Measurements from ENCODE around the gene UGDH. TPM values are rescaled to one million over a fixed set of nuclear protein-coding genes. Genes with fewer than 3 reads are reported as not detected.
A peak's percentile ranks its signal among the peaks of the same experiment; 100 is the strongest.
"Not testable (repeated sequence)": the region's sequence is repeated elsewhere in the genome, so short reads cannot be mapped to it uniquely, and the experiment has no call there.

UGDH gene
- total RNA-seq, 4 donors from 2014 or later = 293 to 849 (median 479) TPM

DNA sequence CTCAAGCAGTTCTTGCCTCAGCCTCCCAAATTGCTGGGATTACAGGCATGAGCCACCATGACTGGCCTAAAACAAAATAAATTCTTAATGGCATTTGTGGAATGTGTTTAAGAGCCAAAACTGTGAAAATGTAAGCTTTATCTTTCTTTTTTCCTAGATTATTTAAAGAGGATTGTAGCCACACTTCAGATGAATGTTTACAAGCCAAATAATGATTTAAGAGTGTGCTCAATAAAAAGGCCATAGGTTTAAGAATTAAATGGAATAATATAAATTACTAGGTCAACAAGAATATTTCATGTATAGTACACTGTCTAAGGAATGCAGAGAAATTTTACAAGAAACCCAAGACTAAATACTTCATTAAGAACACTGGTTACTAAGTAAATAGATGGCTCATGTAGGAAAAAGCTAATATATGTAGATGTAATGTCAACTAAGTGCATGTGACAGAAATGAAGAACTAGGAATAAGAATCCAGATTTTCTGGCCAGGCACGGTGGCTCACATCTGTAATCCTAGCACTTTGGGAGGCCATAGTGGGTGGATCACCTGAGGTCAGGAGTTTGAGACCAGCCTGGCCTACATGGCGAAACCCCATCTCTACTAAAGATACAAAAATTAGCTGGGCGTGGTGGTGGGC, 21.3 kb upstream of the UGDH start:
- Histone ChIP-seq H3K9me3 (no peaks in the 10 kb centered on the region), H3K4me3 (no peak overlapping the region), H3K36me3 (peaks cover 0 to 16% (median 2%) of the 10 kb centered on the region in 4 donors), H3K4me1 (peaks cover 3 to 14% (median 7%) of the 10 kb centered on the region in 4 donors), H3K27me3 (no peaks in the 10 kb centered on the region), H3K27ac (no peak overlapping the region)
- in situ Hi-C loops (cut with MboI; ENCODE audit: low pct_ligation_motif_present in 1 of 4, low pct_unique_long_range_greater_than_20kb in 1 of 4, low sequenced_read_pairs in 3 of 4) (no loop called here), intact Hi-C loops (cut with DNase I; ENCODE audit: low total_unique reads) (no loop called here)
- DNase-seq = no peak
- TF ChIP-seq EP300 (IDR thresholded peaks at IDR 0.05; ENCODE audit: low read depth) = no peak
- TF ChIP-seq POLR2A (IDR thresholded peaks at IDR 0.05) = no peak
- TF ChIP-seq CTCF (IDR thresholded peaks at IDR 0.05) = no peak
- no peak for TF ChIP-seq POLR2AphosphoS5 (IDR thresholded peaks at IDR 0.05)
- 85% methylated on average over 3 of the region's 3 CpGs; no CpG with 5 or more reads in 1 of the 2 donors for WGBS, 2 donors (ENCODE audit: low coverage in 1 of 2)

GRCh38 chr4:39544580-39545315, 17.5 kb upstream of the UGDH start:
- peaks cover 4 to 36% (median 13%) of the 10 kb centered on the region in 4 donors for H3K4me1 ChIP-seq
- intact Hi-C loops (cut with DNase I; ENCODE audit: low total_unique reads) (no loop called here), in situ Hi-C loops (cut with MboI; ENCODE audit: low pct_ligation_motif_present in 1 of 4, low pct_unique_long_range_greater_than_20kb in 1 of 4, low sequenced_read_pairs in 3 of 4) (no loop called here)
- DNase-seq = no peak
- no peak overlapping the region for H3K4me3 ChIP-seq
- H3K9me3 ChIP-seq = no peaks in the 10 kb centered on the region
- H3K36me3 ChIP-seq = no peaks in the 10 kb centered on the region
- TF ChIP-seq CTCF (IDR thresholded peaks at IDR 0.05) = no peak
- no peak for TF ChIP-seq EP300 (IDR thresholded peaks at IDR 0.05; ENCODE audit: low read depth)
- TF ChIP-seq POLR2A (IDR thresholded peaks at IDR 0.05) = no peak
- TF ChIP-seq POLR2AphosphoS5 (IDR thresholded peaks at IDR 0.05) = no peak
- peak overlapping the region; percentile 12 to 67 (median 40) for H3K27ac ChIP-seq
- no peaks in the 10 kb centered on the region for H3K27me3 ChIP-seq
- 28% methylated on average over 1 of the region's 1 CpG; no CpG with 5 or more reads in 1 of the 2 donors for WGBS, 2 donors (ENCODE audit: low coverage in 1 of 2)

- Histone ChIP-seq H3K4me1 (peaks cover 4 to 40% (median 13%) of the 10 kb centered on the region in 4 donors), H3K27ac (peak overlapping the region; percentile 12 to 67 (median 48))
- H3K36me3 ChIP-seq; H3K27me3 ChIP-seq; intact Hi-C loops (cut with DNase I; ENCODE audit: low total_unique reads); H3K9me3 ChIP-seq; DNase-seq; H3K4me3 ChIP-seq; in situ Hi-C loops (cut with MboI; ENCODE audit: low pct_ligation_motif_present in 1 of 4, low pct_unique_long_range_greater_than_20kb in 1 of 4, low sequenced_read_pairs in 3 of 4): not testable (repeated sequence)
- 68% methylated on average over 4 of the region's 4 CpGs; no CpG with 5 or more reads in 1 of the 2 donors for WGBS, 2 donors (ENCODE audit: low coverage in 1 of 2)
Observed at GRCh38 chr4:39544080-39544479, 16.8 kb upstream of the UGDH start.

- no peak for DNase-seq
- H3K4me1 ChIP-seq = peaks cover 4 to 40% (median 13%) of the 10 kb centered on the region in 4 donors
- H3K27me3 ChIP-seq = no peaks in the 10 kb centered on the region
- no peak overlapping the region for H3K4me3 ChIP-seq
- TF ChIP-seq EP300 (IDR thresholded peaks at IDR 0.05; ENCODE audit: low read depth) = no peak
- no peak for TF ChIP-seq CTCF (IDR thresholded peaks at IDR 0.05)
- no peak for TF ChIP-seq POLR2A (IDR thresholded peaks at IDR 0.05)
- no peak for TF ChIP-seq POLR2AphosphoS5 (IDR thresholded peaks at IDR 0.05)
- in situ Hi-C loops (cut with MboI; ENCODE audit: low pct_ligation_motif_present in 1 of 4, low pct_unique_long_range_greater_than_20kb in 1 of 4, low sequenced_read_pairs in 3 of 4) (no loop called here), intact Hi-C loops (cut with DNase I; ENCODE audit: low total_unique reads) (no loop called here)
- H3K36me3 ChIP-seq = no peaks in the 10 kb centered on the region
- H3K27ac ChIP-seq = peak overlapping the region in 1 of 4 donors; percentile 67
- WGBS, 2 donors (ENCODE audit: low coverage in 1 of 2) = 78% methylated on average over 3 to 5 of the region's 5 CpGs
- no peaks in the 10 kb centered on the region for H3K9me3 ChIP-seq
Observed at GRCh38 chr4:39543034-39543433, 15.8 kb upstream of the UGDH start.

All from transverse colon (tissue), 4 donors.